ENCODE results near the gene DLX6.

GRCh38 chr7:96997512-96998032 is 7.8 kb upstream of the DLX6 start:
- TF ChIP-seq POLR2AphosphoS5 (IDR thresholded peaks at IDR 0.05; ENCODE audit: low read depth, low read length) (no peak), REST (IDR thresholded peaks at IDR 0.05; ENCODE audit: insufficient read depth in 1 of 2, low read depth in 2 of 2, low read length in 2 of 2) (no peak), TAF1 (IDR thresholded peaks at IDR 0.05; ENCODE audit: borderline replicate concordance, insufficient read depth, low read length) (no peak), SIN3A (IDR thresholded peaks at IDR 0.05; ENCODE audit: borderline replicate concordance, insufficient read depth, low read length) (no peak), FOXP2 (optimal IDR thresholded peaks at IDR 0.05; ENCODE audit: borderline replicate concordance, extremely low read depth, extremely low read length, insufficient read depth) (no peak)
